ENCODE data around the gene GLI2.

Gene GLI2

DNA sequence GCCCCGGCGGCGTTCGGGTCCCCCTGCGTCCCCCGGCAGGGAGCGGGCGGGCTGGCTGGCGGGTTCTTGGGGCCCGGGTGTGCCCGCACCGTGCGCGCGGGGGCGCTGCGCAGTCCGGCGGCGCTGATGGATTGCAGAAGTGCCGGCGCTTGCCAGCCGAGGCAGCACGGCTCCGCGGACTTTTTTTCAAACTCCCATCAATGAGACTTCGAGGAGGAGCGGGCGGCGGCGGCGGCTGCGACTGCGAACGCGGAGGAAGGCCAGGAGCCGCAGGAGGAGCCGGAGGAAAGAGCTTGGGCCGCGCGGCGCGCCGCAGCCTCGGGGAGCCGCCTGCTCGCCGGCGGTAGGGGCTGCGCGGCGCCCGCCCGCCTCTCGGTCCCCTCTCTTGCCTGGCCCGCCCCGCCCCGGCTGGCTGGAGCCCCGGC, at the start of gene GLI2:
GLI2 (plus strand) TSS at position 123 of the 425 bp plus-strand sequence. CDS start 61,453 bp downstream, outside the sequence.
- DNase-seq (ENCODE audit: low read depth), result peak; percentile 14

DNA sequence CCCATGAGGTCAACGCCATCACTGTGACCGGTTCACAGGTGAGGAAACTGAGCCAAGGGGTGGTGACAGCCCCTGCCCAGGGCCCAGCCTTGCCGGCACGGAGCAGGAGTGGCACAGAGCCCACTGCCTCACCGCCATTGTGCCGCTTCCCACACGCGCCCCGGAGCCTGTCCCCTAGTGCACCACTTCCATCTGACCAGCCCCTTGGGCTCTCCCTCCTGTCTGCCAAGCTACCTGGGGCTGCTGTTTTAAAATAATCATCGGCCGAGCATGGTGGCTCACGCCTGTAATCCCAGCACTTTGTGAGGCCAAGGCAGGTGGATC, 49.7 kb upstream of the GLI2 start:
- no peak for DNase-seq (ENCODE audit: low read depth)

DNA sequence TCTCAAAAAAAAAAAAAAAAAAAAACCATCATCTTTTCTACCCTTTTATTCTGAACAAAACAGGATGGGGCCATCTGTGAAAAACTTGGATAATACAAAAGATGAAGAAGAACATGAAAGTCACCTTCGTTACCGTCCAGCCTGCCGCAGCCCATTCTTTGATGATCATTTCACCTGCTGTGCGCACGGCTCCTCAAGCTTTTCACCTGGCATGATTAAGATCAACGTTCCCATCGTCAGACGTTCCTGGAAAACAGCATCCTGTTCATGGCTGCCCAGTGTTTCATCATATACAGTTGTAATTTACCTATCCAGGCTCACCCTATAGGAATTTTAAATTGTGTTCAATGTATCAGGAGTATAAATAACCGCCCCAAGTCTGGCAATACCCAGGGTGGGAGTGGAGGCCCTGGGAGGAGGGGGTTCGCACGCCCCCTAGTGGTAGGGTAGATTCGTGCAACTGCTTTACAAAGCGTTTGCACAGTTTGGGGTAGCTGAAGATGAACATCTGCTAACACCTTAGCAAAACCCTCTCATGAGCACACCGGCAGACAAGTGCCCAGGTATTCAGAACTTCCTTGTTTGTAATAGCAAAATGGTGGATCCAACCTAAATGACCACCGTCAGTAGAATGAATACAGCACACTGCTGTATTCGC, 49.0 kb upstream of the GLI2 start:
- no peak for DNase-seq (ENCODE audit: low read depth)

DNA sequence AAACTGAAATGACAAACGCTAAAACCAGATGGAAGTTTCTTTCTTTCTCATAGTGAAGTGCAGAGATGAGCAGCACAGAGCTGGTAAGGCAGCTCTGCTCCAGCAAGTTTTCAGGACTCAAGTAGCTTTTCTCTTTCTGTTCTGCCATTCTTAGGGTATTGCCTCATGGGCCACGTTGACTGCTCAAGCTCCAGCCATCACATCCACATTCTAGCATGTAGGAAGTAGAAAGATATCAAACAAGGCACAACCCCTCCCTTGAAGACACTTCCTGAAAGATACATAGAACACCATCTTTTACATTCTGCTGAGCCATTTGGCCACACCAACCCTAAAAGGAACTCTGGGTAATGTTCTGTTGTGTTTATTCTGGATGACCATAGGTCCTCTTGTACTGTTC, 48.5 kb upstream of the GLI2 start:
- no peak for DNase-seq (ENCODE audit: low read depth)

DNA sequence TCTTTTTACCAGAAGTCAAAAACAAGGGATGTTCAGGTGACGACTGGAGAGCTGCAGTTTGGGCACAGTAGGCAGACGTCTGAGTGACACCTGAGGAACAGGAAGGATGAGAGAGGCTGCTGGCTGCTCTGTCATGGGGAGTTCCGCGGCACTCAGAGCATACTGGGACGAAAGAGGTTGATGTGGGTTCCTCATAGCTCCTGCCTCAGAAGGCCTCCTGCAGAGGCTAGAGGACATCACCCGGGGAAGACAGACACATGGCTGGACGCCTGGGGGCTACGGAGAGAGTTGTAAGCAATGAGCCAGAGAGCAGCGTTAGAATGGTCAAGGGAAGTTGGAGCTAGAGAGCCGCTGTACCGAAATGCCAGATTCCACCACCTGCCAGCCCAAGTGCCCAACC, 45.1 kb upstream of the GLI2 start:
- DNase-seq (ENCODE audit: low read depth), result no peak

DNA sequence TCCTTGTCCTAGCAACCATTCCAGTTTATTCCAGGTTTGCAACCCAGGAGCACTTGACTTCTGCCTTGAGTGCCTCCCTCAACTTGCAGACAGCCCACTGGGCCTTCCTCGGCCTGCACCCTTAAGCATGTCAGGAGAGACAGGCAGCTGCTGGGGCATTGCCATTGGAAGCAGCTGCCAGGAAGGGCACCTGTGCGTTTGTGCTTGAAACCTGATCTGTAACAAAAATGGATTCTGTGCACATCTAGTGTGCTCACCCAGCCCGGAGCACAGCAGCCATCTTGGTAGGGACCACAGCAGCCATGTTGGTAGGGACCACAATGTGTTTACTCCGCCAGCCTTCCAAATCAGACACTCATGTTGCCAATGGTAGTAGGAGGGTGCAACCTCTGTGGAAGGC, 44.3 kb upstream of the GLI2 start:
- DNase-seq (ENCODE audit: low read depth), result no peak

DNA sequence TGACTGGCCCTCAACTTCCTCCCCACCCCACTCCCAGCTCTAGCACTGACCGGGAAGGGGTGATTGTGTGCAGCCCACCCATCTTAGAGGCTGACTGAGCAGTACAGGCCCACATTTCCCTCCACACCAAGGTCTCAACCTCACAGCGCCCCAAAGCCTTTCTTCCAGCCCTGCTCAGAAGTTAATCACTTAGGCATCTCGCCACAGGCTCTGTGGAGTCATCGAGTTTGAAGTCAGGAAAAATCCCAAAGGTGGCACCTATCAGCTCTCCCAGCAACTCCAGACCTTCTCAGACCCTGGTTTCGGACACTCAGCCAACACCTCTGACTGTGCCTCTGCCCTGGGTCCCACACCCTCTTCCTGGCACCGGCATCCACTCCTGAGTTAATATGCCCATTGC, 43.0 kb upstream of the GLI2 start:
- no peak for DNase-seq (ENCODE audit: low read depth)

DNA sequence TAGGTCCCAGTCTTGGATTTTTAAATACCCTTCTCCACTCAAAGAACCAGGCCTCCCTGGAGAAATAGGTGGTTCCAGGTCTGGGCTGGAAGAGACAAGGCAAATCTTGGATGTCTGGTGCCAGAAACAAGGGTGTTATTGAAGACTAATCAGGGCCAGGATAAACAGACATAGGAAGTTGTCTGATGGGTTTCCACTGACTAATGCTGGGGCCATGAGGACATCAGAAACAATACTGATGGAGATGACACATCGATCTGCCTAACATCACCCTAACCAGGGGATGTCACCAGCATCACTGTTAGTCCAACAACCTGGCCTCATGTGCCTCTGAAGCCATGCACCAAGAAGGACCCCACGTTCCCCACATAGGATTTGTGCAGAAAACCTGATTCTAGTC, 42.5 kb upstream of the GLI2 start:
- DNase-seq (ENCODE audit: low read depth), result no peak

DNA sequence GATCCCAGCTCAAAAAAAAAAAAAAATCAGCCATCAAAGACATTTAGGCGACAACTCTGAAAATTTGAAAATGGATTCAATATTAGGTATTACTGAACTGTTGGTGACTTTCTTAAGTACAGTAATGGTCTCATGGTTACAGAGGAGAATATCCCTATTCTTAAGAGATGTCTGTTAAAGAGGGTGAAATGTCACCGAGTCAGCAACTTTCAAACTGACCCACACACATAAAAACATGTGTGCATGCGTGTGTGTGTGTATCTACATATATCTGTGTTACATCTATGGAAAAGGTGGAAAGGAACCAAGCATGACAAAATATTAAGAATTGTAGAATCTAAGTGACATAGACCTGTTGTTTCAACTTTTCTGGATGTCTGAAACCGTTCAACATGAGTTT, 41.6 kb upstream of the GLI2 start:
- DNase-seq (ENCODE audit: low read depth), result no peak

DNA sequence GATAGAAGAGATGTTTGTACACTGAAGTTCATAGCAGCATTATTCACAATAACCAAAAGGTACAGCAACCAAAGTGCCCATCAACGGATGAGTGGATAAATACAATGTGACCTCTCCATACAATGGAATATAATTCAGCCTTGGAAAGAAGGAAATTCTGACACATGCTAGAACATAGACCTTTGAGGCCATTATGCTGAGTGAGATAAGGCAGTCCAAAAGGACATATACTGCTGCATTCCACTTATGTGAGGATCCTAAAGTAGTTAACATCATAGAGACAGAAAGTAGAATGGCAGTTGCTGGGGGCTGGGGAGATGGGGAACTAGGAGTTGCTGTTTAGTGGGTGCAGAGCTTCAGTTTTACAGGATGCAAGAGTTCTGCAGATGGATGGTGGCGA, 38.2 kb upstream of the GLI2 start:
- no peak for DNase-seq (ENCODE audit: low read depth)

DNA sequence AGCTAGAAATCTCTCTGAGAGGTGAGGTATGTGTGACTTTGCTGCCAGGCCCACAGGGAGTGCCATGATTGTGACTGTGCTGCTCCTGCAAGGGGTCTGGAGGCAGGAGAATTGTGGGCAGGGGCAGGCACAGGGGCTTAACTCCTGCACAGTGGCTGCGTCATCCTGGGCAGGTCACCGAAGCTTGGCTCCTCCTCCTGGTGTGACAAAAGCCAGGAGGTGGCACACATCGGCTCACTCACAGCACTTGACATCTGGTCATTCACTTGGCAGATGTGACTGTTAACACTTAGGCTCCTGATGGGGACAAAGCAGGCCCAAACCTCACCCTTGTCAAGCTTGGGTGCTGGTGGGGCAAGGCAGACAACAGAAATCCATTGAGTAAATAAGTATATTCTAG, 36.4 kb upstream of the GLI2 start:
- no peak for DNase-seq (ENCODE audit: low read depth)

DNA sequence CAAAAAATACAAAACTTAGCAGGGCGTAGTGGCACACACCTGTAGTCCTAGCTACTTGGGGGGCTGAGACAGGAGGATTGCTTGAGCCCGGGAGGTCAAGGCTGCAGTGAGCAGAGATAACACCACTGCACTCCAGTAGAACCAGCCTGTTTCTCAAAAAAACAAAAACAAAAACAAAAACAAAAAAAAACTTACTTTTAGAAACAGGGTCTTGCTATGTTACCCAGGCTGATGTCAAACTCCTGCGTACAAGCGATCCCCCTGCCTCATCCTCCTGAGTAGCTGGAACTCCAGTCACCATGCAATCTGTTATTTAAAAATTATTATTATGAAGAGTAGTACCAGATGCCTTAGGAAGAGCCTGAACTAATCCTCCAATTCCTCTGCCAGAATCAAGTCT, 35.0 kb upstream of the GLI2 start:
- DNase-seq (ENCODE audit: low read depth), result no peak

DNA sequence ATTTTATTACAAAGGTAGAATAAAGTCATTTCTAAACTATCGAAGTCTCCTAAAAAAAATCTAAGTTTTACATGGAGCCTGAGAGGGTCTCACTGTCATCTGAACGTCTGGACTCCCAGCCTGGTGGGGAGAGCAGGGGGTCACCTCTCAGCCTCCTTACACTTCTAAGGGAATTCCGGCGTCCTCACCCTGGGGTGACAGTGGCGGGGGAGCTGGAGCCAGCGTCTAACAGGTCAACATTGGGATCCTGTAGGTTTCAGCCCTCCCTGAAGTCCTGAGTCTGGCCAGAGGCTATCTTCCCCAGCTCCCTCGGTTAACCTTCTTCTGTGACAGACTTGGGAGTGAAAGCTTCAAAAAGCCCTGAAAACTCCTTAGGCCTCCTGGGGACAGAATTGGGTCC, 34.6 kb upstream of the GLI2 start:
- no peak for DNase-seq (ENCODE audit: low read depth)

DNA sequence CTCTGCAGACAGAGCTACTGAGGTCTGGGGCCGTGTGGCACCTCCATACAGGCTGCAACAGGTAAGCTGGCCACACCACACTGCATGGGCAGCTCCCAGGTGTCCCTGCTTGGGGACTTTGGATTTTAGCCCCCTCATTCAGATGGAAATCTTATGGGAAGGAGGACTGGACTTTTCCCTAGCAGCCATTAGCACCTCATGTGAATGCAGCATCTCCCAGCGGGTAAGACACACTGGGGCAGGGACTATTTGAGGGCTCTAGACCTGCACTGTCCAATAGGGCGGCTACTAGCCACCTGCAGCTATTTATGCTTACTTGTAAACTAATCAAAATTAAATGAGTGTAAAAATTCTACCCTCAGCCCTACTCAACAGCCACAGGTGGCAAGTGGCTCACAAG, 34.2 kb upstream of the GLI2 start:
- no peak for DNase-seq (ENCODE audit: low read depth)

DNA sequence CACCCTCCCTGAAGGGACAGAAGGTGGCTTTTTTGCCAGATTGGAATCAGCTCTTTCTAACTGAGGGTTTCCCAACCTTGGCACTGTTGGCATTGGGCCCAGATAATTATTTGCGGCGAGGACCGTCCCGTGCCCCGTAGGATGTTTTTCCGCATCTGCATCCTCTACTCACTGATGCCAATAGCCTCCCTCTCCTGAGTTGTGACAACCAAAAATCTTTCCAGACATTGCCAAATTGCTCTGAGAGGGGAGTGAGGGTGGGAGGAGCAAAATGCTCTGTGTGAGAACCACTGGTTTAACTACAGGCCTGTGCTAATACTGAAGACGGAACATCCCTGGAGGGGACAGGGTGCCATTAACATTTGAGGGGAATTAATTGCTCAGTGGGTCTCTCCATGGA, 33.6 kb upstream of the GLI2 start:
- no peak for DNase-seq (ENCODE audit: low read depth)

DNA sequence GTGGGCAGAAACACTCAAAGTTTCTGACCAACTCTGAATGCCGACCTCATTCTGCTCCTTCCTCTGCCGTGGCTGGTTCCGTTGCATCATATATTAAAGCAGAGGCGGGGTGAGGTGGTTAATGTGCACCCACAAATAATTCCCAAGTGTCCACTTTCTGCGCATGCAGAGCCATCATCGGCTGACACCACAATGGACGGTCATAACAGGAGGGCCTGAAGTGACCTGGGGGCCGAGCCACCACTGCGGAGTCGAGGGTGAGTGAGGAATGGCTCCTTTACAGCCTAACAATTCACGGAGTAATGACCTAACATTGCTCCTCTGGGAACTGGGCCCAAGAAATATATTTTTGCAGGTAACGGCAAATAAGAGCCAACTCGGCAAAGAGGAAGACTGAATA, 32.9 kb upstream of the GLI2 start:
- no peak for DNase-seq (ENCODE audit: low read depth)

DNA sequence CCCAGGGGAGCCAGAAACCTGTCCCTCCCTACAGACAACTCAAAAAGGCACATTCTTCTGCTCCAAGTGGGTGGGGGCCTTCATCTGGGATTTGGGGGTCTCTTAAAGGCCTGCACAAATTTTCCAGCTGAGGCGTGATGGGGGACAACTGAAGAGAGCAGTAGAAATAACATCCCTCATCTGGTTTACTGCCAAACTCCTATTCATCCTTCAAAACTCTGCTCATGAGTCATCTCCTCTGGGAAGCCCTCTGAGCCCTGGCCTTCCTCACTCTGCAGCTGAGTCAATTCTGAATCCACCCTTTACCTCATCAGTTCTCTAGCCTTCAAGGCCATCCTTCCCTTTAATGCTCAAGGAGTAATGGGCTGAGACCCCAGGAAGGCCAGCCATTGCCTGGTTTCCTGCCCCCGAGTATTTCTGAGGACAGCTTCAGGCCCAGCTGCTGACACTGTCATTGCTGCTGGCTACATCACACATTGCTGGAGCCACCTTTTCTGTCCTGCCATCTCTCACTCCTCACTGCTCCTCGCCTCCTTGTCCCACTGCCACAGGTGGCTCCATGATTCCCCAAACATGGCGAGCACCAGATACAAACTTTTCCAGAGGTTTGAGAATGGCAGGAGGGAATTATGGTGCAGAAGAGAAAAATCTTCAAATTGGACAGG, 32.2 kb upstream of the GLI2 start:
- DNase-seq (ENCODE audit: low read depth), result no peak

DNA sequence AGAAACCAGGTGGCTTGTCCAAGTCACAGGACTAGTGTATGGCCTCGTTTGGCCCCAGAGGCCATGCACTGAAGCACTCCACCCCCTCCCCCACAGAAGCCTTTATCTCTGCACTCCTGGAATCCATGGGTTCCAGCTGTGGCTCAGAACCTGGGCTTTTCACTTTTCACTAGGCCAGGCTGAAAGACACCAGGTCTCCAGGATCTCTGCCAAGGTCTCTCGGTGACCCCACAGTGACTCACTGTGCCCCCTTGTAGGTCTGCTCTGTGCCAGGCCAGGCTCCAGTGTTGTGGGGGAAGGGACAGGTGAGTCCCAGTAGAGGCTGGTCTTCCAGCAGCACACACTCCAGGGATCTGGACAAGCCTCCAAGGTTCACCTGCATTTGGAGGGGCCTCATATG, 31.0 kb upstream of the GLI2 start:
- no peak for DNase-seq (ENCODE audit: low read depth)

DNA sequence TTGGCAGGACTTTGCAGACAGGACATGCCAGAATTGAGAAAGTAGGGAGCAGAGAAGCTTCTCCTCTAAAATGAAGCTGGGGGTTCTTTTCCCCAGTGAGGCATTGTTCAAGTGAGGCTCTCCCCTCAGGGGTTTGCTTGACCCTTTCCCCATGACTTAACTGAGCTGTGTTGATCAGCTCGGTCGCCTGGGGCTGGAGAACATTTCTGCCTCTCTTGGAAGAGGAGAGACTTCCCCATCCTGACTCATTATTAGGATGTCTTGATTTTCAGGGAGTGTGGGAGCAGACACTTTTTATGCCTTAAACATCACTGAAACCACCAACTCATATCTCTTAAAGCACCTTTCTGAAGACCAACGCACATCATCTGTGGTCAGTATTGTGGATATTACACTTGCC, 27.9 kb upstream of the GLI2 start:
- DNase-seq (ENCODE audit: low read depth), result no peak

DNA sequence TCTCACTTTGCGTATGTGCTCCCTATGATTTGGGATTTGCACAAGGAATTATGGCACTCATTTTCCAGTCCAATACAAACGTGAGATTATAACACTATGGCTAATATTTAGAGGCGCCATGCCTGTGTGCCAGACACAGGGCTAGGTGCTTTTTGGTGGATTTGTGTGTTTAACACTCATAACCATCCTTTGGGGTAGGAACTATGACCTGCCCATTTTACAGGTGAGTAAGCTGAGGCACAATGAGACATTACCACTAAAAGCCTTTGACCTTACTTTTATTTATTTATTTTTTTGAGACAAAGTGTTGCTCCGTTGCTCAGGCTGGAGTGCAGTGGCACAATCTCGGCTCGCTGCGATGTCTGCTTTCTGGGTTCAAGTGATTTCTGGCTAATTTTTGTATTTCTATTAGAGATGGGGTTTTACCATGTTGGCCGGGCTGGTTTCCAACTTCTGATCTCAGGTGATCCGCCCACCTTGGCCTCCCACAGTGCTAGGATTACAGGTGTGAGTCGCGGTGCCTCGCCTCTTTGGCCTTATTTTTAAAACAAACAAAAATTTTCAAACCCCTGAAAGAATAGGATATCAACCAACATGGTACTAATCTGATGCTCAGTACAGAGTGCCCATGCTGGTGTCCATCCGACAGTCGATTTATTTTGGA, 26.6 kb upstream of the GLI2 start:
- DNase-seq (ENCODE audit: low read depth), result no peak

DNA sequence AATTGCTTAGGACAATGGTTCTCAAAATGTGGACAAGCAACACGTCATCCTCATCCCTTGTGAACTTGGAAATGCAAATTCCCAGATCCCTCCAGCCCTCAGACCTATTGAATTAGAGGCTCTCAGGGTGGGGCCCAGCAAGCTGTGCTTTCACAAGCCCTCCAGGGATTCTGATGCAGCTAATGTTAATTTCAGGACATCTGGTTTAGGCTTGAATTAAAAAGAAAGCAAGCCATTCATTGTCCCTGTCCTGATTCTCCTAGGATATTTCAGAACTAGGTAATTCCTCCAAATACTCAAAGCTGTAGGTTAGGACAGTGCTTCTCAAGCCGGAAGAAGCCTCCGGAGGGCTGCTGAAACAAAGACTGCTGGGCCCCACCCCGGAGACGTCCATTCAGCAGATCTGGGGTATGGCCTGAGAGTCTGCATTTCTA, 26.0 kb upstream of the GLI2 start:
- DNase-seq (ENCODE audit: low read depth), result no peak

DNA sequence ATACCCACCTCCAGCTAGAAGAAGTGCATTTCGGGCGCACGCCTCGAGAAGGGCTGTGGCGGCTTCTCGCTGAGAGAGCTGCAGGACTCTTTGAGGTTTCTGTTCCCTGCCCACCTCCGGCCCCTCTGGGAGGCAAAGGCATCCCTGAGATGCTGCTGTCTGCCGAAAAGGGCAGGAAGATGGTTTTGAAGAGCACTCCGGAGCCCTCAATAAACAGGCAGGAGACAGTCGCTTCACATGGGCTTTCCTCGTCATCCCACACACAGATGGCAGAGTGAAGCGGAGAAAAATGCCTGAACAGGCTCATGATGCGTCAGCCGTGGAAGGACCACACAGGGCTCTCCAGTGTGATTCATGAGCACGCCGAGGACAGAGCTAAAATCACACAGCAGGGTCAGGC, 25.4 kb upstream of the GLI2 start:
- no peak for DNase-seq (ENCODE audit: low read depth)

DNA sequence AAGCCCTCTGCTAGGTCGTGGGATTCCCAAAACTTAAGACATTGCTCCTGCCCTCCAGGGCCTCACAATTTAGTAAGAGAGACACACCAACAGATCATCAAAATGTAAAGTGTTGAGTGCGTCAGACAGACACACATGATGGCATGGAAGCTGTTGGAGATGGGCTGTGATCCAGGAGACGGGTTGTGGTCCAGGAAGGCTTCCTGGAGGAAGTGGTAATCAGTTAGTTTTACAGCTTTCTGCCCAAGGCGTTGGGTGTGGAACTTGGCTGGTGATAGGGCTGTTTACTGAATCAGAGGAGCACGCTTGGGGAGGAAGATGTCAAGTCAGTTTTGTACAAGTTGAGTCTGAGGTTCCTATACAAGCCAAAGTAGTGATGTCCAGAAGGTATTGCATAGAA, 24.0 kb upstream of the GLI2 start:
- DNase-seq (ENCODE audit: low read depth), result no peak

DNA sequence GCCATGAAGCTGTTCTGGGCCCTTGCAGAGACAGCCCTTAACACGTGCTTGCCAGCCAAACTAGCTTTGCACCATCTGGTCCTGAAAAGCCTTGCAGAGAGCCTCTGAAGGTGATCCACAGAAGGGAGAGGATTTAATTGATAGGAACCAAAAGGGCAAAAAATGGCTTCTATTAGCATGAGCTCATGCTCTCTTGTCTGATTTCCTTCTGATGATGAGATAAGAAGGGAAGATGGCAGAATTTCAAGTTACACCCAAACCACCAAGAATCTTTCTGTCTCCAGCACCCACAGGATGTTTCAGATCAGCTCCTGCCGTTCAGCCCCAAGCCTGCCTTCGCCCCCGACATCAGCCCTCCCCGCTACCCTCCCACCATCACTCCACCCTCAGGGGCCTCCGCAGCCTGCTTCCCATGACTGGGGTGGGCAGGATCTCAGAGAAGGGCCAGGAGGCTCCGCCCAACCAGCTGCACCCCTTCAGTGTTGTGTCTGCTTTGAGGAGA, 23.4 kb upstream of the GLI2 start:
- no peak for DNase-seq (ENCODE audit: low read depth)

Data from activated T-cell treated with anti-CD3 and anti-CD28 coated beads for 24 hours (primary cell).